H1 (cell line): ENCODE data around the gene NRBF2. TPM values are rescaled to one million over a fixed set of nuclear protein-coding genes. Genes with fewer than 3 reads are reported as not detected.

ENCODE experiments used
- CTCF ChIA-PET: fragments of 300-600 bp; sonication (Branson Sonifier 250); formaldehyde crosslinking; loops from one replicate; lab custom pipeline; 2021; ENCODE audit not compliant: partially characterized antibody; lab: Charles Lee
- POLR2A ChIA-PET: fragments of 300-600 bp; sonication (Branson Sonifier 250); formaldehyde crosslinking; loops from one replicate; lab custom pipeline; 2021; ENCODE audit warnings: inconsistent platforms; ENCODE audit not compliant: partially characterized antibody; lab: Charles Lee
- DNase-seq, 2 experiments: peaks; one replicate each; pipeline versions ENCODE4 v3.0.0 to v3.0.0-alpha.2; 2010 to 2022; ENCODE audit warnings: low spot score in 2 of 2, low read depth in 1 of 2, mixed read lengths in 1 of 2
- FAIRE-seq: peaks from 2 replicates; lab custom pipeline; 2011; peaks lifted over from hg19 to GRCh38; lab: Jason Lieb, UNC
- H2AFZ ChIP-seq: 2 replicates; pipeline ENCODE4 v1.8.1; 2012; ENCODE audit warnings: low read length, inconsistent platforms
- H2AK5ac ChIP-seq: 2 replicates; pipeline ENCODE4 v1.6.1; 2013; ENCODE audit warnings: low read depth, low read length
- H2BK120ac ChIP-seq: replicated peaks from 2 replicates; pipeline ENCODE3; 2013; ENCODE audit warnings: low read depth, low read length, inconsistent platforms
- H2BK12ac ChIP-seq: 2 replicates; pipeline ENCODE4 v1.6.1; 2013; ENCODE audit warnings: low read depth, low read length
- H2BK15ac ChIP-seq: 2 replicates; pipeline ENCODE4 v1.6.1; 2013; ENCODE audit warnings: low read length
- H2BK20ac ChIP-seq: 2 replicates; pipeline ENCODE4 v1.6.1; 2013; ENCODE audit warnings: low read length
- H2BK5ac ChIP-seq: 2 replicates; pipeline ENCODE4 v1.6.1; 2013; ENCODE audit warnings: low read depth, low read length
- H3K14ac ChIP-seq: 2 replicates; pipeline ENCODE4 v1.6.1; 2013; ENCODE audit warnings: inconsistent platforms; ENCODE audit not compliant: insufficient read length
- H3K18ac ChIP-seq: 2 replicates; pipeline ENCODE4 v1.6.1; 2013; ENCODE audit warnings: low read length; ENCODE audit errors: extremely low read depth
- H3K23ac ChIP-seq: 2 replicates; pipeline ENCODE4 v1.6.1; 2013; ENCODE audit warnings: inconsistent platforms; ENCODE audit not compliant: insufficient read length
- H3K23me2 ChIP-seq: 2 replicates; pipeline ENCODE4 v1.6.1; 2013; ENCODE audit warnings: low read depth, low read length
- H3K27ac ChIP-seq: 2 replicates; pipeline ENCODE4 v1.6.1; 2011; ENCODE audit warnings: low read depth, low read length, inconsistent platforms
- H3K27me3 ChIP-seq, 4 experiments: replicated peaks in 1 of 4; 1 replicate in 1 of 4; 2 replicates in 3 of 4; pipeline versions ENCODE4 v1.6.1 to v1.8.1; 2011 to 2013; ENCODE audit warnings: low read length in 3 of 4, mild to moderate bottlenecking in 3 of 4, inconsistent platforms in 2 of 4, mixed read lengths in 2 of 4, moderate library complexity in 1 of 4; ENCODE audit not compliant: control insufficient read depth in 3 of 4, insufficient read depth in 3 of 4; ENCODE audit errors: extremely low read depth in 1 of 4
- H3K36me3 ChIP-seq, 4 experiments: 2 replicates each; pipeline versions ENCODE4 v1.6.1 to v1.8.1; 2011 to 2013; ENCODE audit warnings: mild to moderate bottlenecking in 4 of 4, low read length in 3 of 4, moderate library complexity in 2 of 4, control low read depth in 1 of 4, inconsistent platforms in 1 of 4; ENCODE audit not compliant: insufficient read depth in 4 of 4, control insufficient read depth in 2 of 4
- H3K4ac ChIP-seq: replicated peaks from 2 replicates; pipeline ENCODE3; 2013; ENCODE audit warnings: low read length, low read depth, mixed read lengths, inconsistent platforms; ENCODE audit not compliant: insufficient read length
- H3K4me1 ChIP-seq, 4 experiments: replicated peaks in 1 of 4; 1 replicate in 1 of 4; 2 replicates in 3 of 4; pipeline versions ENCODE4 v1.6.1 to v1.8.1; 2011 to 2013; ENCODE audit warnings: low read length in 3 of 4, inconsistent platforms in 2 of 4, mixed read lengths in 1 of 4; ENCODE audit not compliant: insufficient read depth in 4 of 4, control insufficient read depth in 3 of 4
- H3K4me2 ChIP-seq, 2 experiments: 2 replicates each; pipeline versions ENCODE4 v1.6.1 to v1.8.1; 2011 to 2013; ENCODE audit warnings: low read depth in 2 of 2, low read length in 2 of 2, control low read depth in 1 of 2, inconsistent platforms in 1 of 2, mild to moderate bottlenecking in 1 of 2; ENCODE audit not compliant: insufficient read depth in 1 of 2
- H3K4me3 ChIP-seq, 4 experiments: fragments of 200-600, 300-600 bp in 1 of 4; sonication (generic), shearing (Covaris generic), sonication (Bioruptor Twin) in 1 of 4; 2 replicates each; pipeline versions ENCODE4 v1.5.1 to v1.8.1; 2011 to 2016; ENCODE audit warnings: low read length in 4 of 4, low read depth in 3 of 4, control low read depth in 2 of 4, inconsistent platforms in 2 of 4, mild to moderate bottlenecking in 2 of 4, mixed read lengths in 1 of 4, moderate library complexity in 1 of 4; ENCODE audit not compliant: insufficient read depth in 2 of 4; ENCODE audit errors: extremely low read depth in 1 of 4
- H3K56ac ChIP-seq: replicated peaks from 2 replicates; pipeline ENCODE3; 2013; ENCODE audit warnings: low read depth, mild to moderate bottlenecking, mixed read lengths, low read length, inconsistent platforms; ENCODE audit not compliant: insufficient read length
- H3K79me1 ChIP-seq: 2 replicates; pipeline ENCODE4 v1.6.1; 2013; ENCODE audit warnings: low read depth, low read length, control low read depth
- H3K79me2 ChIP-seq, 2 experiments: 2 replicates each; pipeline versions ENCODE4 v1.6.1 to v1.8.1; 2012 to 2013; ENCODE audit warnings: low read length in 2 of 2, mild to moderate bottlenecking in 2 of 2, inconsistent platforms in 1 of 2; ENCODE audit not compliant: insufficient read depth in 2 of 2, control insufficient read depth in 1 of 2
- H3K9ac ChIP-seq, 4 experiments: replicated peaks in 1 of 4; 1 replicate in 1 of 4; 2 replicates in 3 of 4; pipeline versions ENCODE4 v1.6.1 to v1.8.1; 2011 to 2013; ENCODE audit warnings: low read depth in 3 of 4, low read length in 3 of 4, control low read depth in 2 of 4, mild to moderate bottlenecking in 2 of 4, moderate library complexity in 2 of 4, inconsistent platforms in 1 of 4; ENCODE audit errors: extremely low read depth in 1 of 4
- H3K9me3 ChIP-seq, 2 experiments: 2 replicates each; pipeline versions ENCODE4 v1.6.1 to v1.8.1; 2012 to 2013; ENCODE audit warnings: mild to moderate bottlenecking in 2 of 2, moderate library complexity in 2 of 2, control low read depth in 1 of 2, inconsistent platforms in 1 of 2, low read depth in 1 of 2, low read length in 1 of 2, mixed read lengths in 1 of 2; ENCODE audit not compliant: insufficient read depth in 2 of 2
- H4K20me1 ChIP-seq, 2 experiments: replicated peaks in 1 of 2; 2 replicates each; pipeline versions ENCODE3 to v1.8.1; 2011 to 2013; ENCODE audit warnings: inconsistent platforms in 2 of 2, low read length in 2 of 2, mild to moderate bottlenecking in 1 of 2; ENCODE audit not compliant: insufficient read depth in 2 of 2, control insufficient read depth in 1 of 2
- H4K5ac ChIP-seq: 2 replicates; pipeline ENCODE4 v1.6.1; 2013; ENCODE audit warnings: low read length, low read depth, mixed read lengths, inconsistent platforms; ENCODE audit not compliant: insufficient read length
- H4K8ac ChIP-seq: 2 replicates; pipeline ENCODE4 v1.8.0; 2013; ENCODE audit warnings: mild to moderate bottlenecking, moderate library complexity, low read length, inconsistent platforms; ENCODE audit not compliant: insufficient read depth; ENCODE audit errors: extremely low read depth
- H4K91ac ChIP-seq: replicated peaks from 2 replicates; pipeline ENCODE3; 2013; ENCODE audit warnings: low read length, mixed read lengths, inconsistent platforms; ENCODE audit not compliant: insufficient read length
- HDAC6 ChIP-seq: IDR thresholded peaks from one replicate; pipeline ENCODE4 v1.7.1; 2012; ENCODE audit warnings: low read depth, mild to moderate bottlenecking, inconsistent platforms, low read length, moderate library complexity
- POLR2AphosphoS5 ChIP-seq: IDR thresholded peaks from 2 replicates; pipeline ENCODE4 v1.6.1; 2011; ENCODE audit warnings: low read depth, low read length
- SP1 ChIP-seq: IDR thresholded peaks from 2 replicates; pipeline ENCODE4 v1.6.1; 2011; ENCODE audit warnings: low read depth, low read length
- TAF7 ChIP-seq: optimal IDR thresholded peaks from 2 replicates; pipeline ENCODE3; 2011; ENCODE audit warnings: low read depth, mild to moderate bottlenecking, inconsistent platforms, low read length, moderate library complexity, borderline replicate concordance
- WGBS, 2 experiments: shearing (Covaris generic) in 1 of 2; methylation state at CpG; one replicate each; pipeline versions ENCODE4 v1.1.6 to v1.1.7; 2013 to 2015; ENCODE audit warnings: low lambda C conversion rate in 2 of 2, mixed read lengths in 2 of 2, inconsistent platforms in 1 of 2, low coverage in 1 of 2, missing lambda C conversion rate in 1 of 2; ENCODE audit not compliant: insufficient replicate concordance in 2 of 2, insufficient coverage in 1 of 2, insufficient read length in 1 of 2; ENCODE audit errors: extremely low coverage in 1 of 2, missing lambda C conversion rate in 1 of 2; 5-methylcytosine and 5-hydroxymethylcytosine counted together
- polyA plus RNA-seq, 7 experiments: library from polyadenylated mRNA; depleted of rRNA in 3 of 7; stranded (reverse) in 5 of 7; unstranded in 2 of 7; fragments of >200 nt in 5 of 7; fragments of 200-250 nt in 2 of 7; gene quantifications; 1 replicate in 5 of 7; 2 replicates in 1 of 7; 4 replicates in 1 of 7; pipeline versions ENCODE4 v1.2.1 to v1.2.3, GENCODE V29; 2011 to 2013; ENCODE audit warnings: missing spikeins in 2 of 7, mixed read lengths in 2 of 7
- total RNA-seq: library from RNA; stranded (reverse); fragmentation: NEBNext Ultra II Directional; extraction: Animal tissue kit (Norgen Biotek cat#: 25700); gene quantifications from 2 replicates; pipeline ENCODE4 v1.2.1, GENCODE V29; 2021

The NRBF2 gene
- total and polyA plus RNA-seq, 2 of the 8 experiments (the other 6 are each of a cell fraction or from before 2014, with no cell fraction given) = 11.0 to 29.9 TPM

DNA sequence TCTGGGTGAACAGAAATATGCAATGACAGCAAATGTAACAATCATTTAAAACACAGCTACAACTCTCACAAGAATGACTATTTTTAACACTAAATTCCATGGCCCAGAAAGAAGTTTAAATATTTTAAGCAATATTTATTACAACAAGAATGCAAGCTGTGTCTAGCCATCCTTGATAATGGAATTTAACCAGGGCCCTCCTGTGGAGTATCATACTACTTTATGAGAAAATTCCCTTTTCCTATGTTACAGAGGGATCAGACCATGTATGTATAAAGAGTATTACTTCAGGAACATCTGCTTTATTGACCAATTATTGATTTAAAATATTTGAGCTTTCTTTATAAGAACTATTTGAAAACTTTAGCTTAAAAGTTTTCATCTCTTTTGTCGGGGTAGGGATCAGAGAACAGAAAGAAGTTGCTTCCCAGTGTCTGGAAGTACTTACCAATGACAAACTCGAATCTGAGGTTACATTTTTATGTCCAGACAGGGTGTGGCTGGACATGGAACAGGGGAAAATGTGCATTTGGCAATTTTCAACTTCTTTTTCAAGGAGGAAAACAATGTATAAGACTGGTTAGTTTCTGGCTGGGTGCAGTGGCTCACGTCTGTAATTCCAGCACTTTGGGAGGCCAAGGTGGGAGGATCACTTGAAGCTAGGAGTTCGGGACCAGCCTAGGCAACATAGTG, 48.3 kb upstream of the NRBF2 start:
- Histone ChIP-seq H3K14ac (no peak overlapping the region), H3K56ac (no peak overlapping the region), H2AFZ (no peak overlapping the region), H2BK20ac (no peak overlapping the region), H3K4me1 (no peaks in the 10 kb centered on the region), H2BK120ac (no peak overlapping the region), H3K4me2 (no peak overlapping the region), H3K4me3 (no peak overlapping the region), H3K79me2 (no peaks in the 10 kb centered on the region), H3K79me1 (no peaks in the 10 kb centered on the region), H2BK12ac (no peak overlapping the region), H3K27ac (no peak overlapping the region), H2BK15ac (no peak overlapping the region), H3K23me2 (no peaks in the 10 kb centered on the region), H4K91ac (no peak overlapping the region), H3K36me3 (no peaks in the 10 kb centered on the region), H3K18ac (no peak overlapping the region), H4K8ac (no peak overlapping the region), H3K9me3 (no peaks in the 10 kb centered on the region), H3K9ac (no peak overlapping the region), H4K5ac (no peak overlapping the region), H3K27me3 (no peaks in the 10 kb centered on the region), H3K4ac (no peak overlapping the region), H2AK5ac (no peak overlapping the region), H2BK5ac (no peak overlapping the region), H4K20me1 (no peaks in the 10 kb centered on the region), H3K23ac (no peak overlapping the region)
- FAIRE-seq (no peak), DNase-seq (no peak)
- TF ChIP-seq POLR2AphosphoS5 (no peak), SP1 (no peak), TAF7 (no peak), HDAC6 (no peak)
- WGBS, 2 experiments = 90% methylated on average over 4 of the region's 4 CpGs; no CpG with 5 or more reads in 1 of the 2 experiments
- ChIA-PET POLR2A (no interaction called here), CTCF (interaction anchor here (0.6 to 3.6 kb wide), 17 partner anchors 10 to 530 kb away, joined by 3 to 19 read pairs (median 4); no protein-coding TSS in a partner anchor)
